Measurements from ENCODE around the gene CCDC201.

DNA sequence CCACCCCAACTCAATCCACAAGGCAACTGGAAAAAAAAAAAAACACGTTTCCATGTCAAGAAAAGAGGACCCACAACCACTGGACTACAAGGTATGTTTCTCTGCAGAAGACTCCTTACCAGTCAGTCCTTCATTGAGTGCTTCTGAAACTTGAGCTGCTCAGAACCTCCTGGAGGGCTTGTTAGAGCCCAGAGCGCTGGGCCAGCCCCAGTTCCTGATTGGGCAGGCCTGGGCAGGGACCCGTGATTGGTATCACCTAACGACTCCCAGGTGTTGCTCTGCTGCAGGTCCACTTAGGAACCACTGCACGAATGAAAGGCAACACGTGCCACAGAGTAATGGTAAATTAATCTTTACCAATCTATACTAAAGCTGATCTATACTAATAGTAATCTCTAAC lies 473 bp upstream of the CCDC201 start:
- TF ChIP-seq, protein P1, sequence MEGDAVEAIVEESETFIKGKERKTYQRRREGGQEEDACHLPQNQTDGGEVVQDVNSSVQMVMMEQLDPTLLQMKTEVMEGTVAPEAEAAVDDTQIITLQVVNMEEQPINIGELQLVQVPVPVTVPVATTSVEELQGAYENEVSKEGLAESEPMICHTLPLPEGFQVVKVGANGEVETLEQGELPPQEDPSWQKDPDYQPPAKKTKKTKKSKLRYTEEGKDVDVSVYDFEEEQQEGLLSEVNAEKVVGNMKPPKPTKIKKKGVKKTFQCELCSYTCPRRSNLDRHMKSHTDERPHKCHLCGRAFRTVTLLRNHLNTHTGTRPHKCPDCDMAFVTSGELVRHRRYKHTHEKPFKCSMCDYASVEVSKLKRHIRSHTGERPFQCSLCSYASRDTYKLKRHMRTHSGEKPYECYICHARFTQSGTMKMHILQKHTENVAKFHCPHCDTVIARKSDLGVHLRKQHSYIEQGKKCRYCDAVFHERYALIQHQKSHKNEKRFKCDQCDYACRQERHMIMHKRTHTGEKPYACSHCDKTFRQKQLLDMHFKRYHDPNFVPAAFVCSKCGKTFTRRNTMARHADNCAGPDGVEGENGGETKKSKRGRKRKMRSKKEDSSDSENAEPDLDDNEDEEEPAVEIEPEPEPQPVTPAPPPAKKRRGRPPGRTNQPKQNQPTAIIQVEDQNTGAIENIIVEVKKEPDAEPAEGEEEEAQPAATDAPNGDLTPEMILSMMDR (conservative IDR thresholded peaks at IDR 0.05 in 1 of 2, IDR thresholded peaks at IDR 0.05 in 1 of 2; ENCODE audit: extremely low read depth in 1 of 2, insufficient read depth in 1 of 2, low read depth in 1 of 2, low read length in 2 of 2) = no peak
- no peak for TF ChIP-seq EZH2 (IDR thresholded peaks at IDR 0.05; ENCODE audit: borderline replicate concordance, low read length)
